HEK293 (cell line): Measurements from ENCODE around the gene MCF2L.

ENCODE experiments used
- CTCF ChIP-seq: fragments of 450-650 bp; formaldehyde crosslinking; IDR thresholded peaks from 2 replicates; pipeline ENCODE4 v1.5.1; 2016; ENCODE audit warnings: missing biosample characterization, missing genetic modification characterization
- HOXA7 ChIP-seq: sonication (generic); formaldehyde crosslinking; IDR thresholded peaks from 2 replicates; pipeline ENCODE4 v1.8.1; 2022; ENCODE audit warnings: missing genetic modification reagents, borderline replicate concordance
- OSR2 ChIP-seq: fragments of 450-650 bp; formaldehyde crosslinking; IDR thresholded peaks from 2 replicates; pipeline ENCODE4 v1.5.1; 2016; ENCODE audit warnings: missing biosample characterization, missing genetic modification characterization
- REPIN1 ChIP-seq: fragments of 450-650 bp; formaldehyde crosslinking; IDR thresholded peaks from 2 replicates; pipeline ENCODE4 v1.5.1; 2017; ENCODE audit warnings: missing biosample characterization, missing genetic modification characterization, low read depth
- ZNF335 ChIP-seq: fragments of 450-650 bp; formaldehyde crosslinking; conservative IDR thresholded peaks from 2 replicates; pipeline ENCODE4 v1.5.1; 2016; ENCODE audit warnings: missing biosample characterization, missing genetic modification characterization
- ZNF350 ChIP-seq: fragments of 450-650 bp; formaldehyde crosslinking; IDR thresholded peaks from 2 replicates; pipeline ENCODE4 v1.5.0; 2017; ENCODE audit warnings: missing biosample characterization, mild to moderate bottlenecking, missing genetic modification characterization
- ZNF514 ChIP-seq: fragments of 450-650 bp; formaldehyde crosslinking; IDR thresholded peaks from 2 replicates; pipeline ENCODE4 v1.5.1; 2016; ENCODE audit warnings: missing biosample characterization, missing genetic modification characterization

DNA sequence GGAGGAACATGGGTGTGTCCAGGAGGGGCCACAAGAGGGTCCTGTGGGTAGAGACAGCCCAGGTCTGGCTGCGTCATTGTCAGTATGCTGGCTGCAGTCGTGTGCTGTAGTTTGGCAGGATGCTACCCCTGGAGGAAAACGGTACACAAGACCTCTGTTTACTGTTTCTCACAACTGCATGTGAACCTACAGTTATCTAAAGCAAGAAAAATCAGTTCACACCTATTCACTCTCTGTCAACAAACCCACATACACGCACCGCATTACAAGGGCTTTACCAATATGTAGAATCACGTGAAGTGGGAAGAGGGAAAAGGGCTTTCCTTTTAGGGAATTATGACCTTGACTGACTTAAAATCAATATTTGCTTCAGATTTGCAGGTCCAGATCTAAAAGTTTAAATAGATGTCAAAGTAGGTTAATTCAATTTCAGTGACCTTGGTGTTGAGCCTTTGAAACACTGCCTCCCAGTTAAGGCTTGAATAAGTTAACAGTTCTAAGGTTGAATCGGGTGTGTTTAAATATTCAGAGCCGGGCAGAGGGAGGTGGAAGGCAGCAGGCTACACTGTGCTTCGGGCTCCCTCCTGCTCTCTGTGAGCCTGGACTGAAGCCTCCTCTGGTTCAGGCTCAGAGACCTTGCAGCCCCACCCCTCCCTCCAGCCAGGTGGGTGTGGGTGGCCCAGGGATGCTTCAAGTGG is 17.2 kb upstream of the MCF2L start:
- TF ChIP-seq CTCF (tag by site-specific recombination): no peak
- TF ChIP-seq ZNF514 (tag by site-specific recombination): no peak
- no peak for TF ChIP-seq ZNF350
- no peak for TF ChIP-seq ZNF335 (tag by site-specific recombination)
- no peak for TF ChIP-seq OSR2 (tag by site-specific recombination)
- no peak for TF ChIP-seq REPIN1 (tag by site-specific recombination)
- no peak for TF ChIP-seq HOXA7 (CRISPR knock-in tag)
